HFFc6 (cell line): ENCODE results near the gene ACBD3. TPM values are rescaled to one million over a fixed set of nuclear protein-coding genes. Genes with fewer than 3 reads are reported as not detected.

Experiments used
- DNase-seq: peaks from one replicate; pipeline ENCODE4 v3.0.0-alpha.2; 2018
- H3K27ac Mint-ChIP-seq: 2 replicates; pipeline ENCODE4 v1.8.0; 2020; ENCODE audit warnings: mild to moderate bottlenecking, mixed read lengths
- H3K27me3 Mint-ChIP-seq: 2 replicates; pipeline ENCODE4 v1.8.0; 2021; ENCODE audit warnings: mild to moderate bottlenecking, moderate library complexity, mixed read lengths; ENCODE audit not compliant: insufficient read depth
- H3K36me3 Mint-ChIP-seq: 2 replicates; pipeline ENCODE4 v1.8.0; 2021; ENCODE audit warnings: low read depth, mixed read lengths
- H3K4me1 Mint-ChIP-seq: 2 replicates; pipeline ENCODE4 v1.8.0; 2020; ENCODE audit warnings: low read depth, mixed read lengths
- H3K4me3 Mint-ChIP-seq: 2 replicates; pipeline ENCODE4 v1.8.0; 2020; ENCODE audit warnings: mild to moderate bottlenecking, moderate library complexity, mixed read lengths
- H3K9me3 Mint-ChIP-seq: 2 replicates; pipeline ENCODE4 v1.8.0; 2020; ENCODE audit warnings: mild to moderate bottlenecking, mixed read lengths
- total RNA-seq, 6 experiments: library from RNA; stranded (reverse); fragmentation: NEBNext Ultra II Directional; extraction: Animal tissue kit (Norgen Biotek cat#: 25700); gene quantifications; 2 replicates in 1 of 6; 3 replicates in 5 of 6; pipeline ENCODE4 v1.2.3, GENCODE V29; 2021
- TF ChIP-seq, protein P1 (sequence below): fragments of 200-600 bp; sonication (generic); IDR thresholded peaks from 2 replicates; pipeline ENCODE4 v1.5.0; 2021; ENCODE audit warnings: antibody characterized with exemption, mild to moderate bottlenecking

The ACBD3 gene
- total RNA-seq, 6 experiments from 2014 or later = 63.9 to 72.8 (median 70.5) TPM

DNA sequence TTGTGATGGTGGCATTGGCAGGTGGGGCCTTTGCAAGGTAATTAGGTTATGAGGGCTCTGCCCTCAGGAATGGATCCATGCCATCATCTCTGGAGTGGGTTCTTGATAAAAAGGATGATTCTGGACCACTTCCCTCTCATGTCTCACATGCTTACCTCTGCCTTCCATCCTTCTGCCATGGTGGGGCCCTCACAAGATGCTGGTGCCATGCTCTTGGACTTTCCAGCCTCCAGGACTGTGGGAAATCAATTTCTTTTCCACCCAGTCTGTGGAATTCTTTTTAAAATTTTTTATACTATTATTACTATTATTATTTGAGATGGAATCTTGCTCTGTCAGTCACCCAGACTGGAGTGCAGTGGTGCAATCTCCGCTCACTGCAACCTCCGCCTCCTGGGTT lies 57.3 kb downstream of the ACBD3 start:
- peaks cover 28% of the 10 kb centered on the region for H3K4me1 Mint-ChIP-seq
- peaks cover 8% of the 10 kb centered on the region for H3K27me3 Mint-ChIP-seq
- TF ChIP-seq, protein P1, sequence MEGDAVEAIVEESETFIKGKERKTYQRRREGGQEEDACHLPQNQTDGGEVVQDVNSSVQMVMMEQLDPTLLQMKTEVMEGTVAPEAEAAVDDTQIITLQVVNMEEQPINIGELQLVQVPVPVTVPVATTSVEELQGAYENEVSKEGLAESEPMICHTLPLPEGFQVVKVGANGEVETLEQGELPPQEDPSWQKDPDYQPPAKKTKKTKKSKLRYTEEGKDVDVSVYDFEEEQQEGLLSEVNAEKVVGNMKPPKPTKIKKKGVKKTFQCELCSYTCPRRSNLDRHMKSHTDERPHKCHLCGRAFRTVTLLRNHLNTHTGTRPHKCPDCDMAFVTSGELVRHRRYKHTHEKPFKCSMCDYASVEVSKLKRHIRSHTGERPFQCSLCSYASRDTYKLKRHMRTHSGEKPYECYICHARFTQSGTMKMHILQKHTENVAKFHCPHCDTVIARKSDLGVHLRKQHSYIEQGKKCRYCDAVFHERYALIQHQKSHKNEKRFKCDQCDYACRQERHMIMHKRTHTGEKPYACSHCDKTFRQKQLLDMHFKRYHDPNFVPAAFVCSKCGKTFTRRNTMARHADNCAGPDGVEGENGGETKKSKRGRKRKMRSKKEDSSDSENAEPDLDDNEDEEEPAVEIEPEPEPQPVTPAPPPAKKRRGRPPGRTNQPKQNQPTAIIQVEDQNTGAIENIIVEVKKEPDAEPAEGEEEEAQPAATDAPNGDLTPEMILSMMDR = no peak
- H3K36me3 Mint-ChIP-seq = no peaks in the 10 kb centered on the region
- no peak overlapping the region for H3K4me3 Mint-ChIP-seq
- DNase-seq = no peak
- no peaks in the 10 kb centered on the region for H3K9me3 Mint-ChIP-seq
- H3K27ac Mint-ChIP-seq = no peak overlapping the region

DNA sequence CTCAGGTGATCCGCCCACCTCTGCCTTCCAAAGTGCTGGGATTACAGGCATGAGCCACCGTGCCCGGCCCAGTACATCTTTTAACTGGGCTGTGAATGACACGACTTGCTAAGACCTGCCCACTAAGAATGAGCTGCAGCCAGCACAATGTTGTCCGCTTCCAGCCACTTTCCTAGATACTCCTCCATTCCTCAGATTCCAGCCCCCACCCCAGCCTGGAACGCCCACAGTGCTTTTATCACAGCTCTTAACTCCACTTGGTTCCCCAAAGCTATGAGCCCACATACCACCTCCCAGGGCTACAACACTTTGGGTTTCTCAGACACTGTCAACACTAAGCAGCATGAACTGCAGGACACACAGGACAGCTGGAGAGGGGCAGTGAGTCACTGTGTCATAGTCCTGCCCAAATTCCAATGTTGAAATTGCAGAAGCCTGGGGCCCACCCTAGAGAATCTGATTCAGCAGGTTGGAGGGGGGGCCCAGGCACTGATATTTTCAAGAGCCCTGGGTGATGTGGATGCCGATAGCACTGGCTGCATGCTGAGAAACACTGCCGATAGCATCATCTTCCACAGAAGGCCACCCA lies 58.0 kb downstream of the ACBD3 start:
- TF ChIP-seq, protein P1 = no peak
- peaks cover 35% of the 10 kb centered on the region for H3K4me1 Mint-ChIP-seq
- peak overlapping the region; percentile 20 for H3K27ac Mint-ChIP-seq
- peak; percentile 65 for DNase-seq
- no peaks in the 10 kb centered on the region for H3K36me3 Mint-ChIP-seq
- H3K27me3 Mint-ChIP-seq = peaks cover 6% of the 10 kb centered on the region
- H3K4me3 Mint-ChIP-seq = peak overlapping the region; percentile 32
- H3K9me3 Mint-ChIP-seq = no peaks in the 10 kb centered on the region

DNA sequence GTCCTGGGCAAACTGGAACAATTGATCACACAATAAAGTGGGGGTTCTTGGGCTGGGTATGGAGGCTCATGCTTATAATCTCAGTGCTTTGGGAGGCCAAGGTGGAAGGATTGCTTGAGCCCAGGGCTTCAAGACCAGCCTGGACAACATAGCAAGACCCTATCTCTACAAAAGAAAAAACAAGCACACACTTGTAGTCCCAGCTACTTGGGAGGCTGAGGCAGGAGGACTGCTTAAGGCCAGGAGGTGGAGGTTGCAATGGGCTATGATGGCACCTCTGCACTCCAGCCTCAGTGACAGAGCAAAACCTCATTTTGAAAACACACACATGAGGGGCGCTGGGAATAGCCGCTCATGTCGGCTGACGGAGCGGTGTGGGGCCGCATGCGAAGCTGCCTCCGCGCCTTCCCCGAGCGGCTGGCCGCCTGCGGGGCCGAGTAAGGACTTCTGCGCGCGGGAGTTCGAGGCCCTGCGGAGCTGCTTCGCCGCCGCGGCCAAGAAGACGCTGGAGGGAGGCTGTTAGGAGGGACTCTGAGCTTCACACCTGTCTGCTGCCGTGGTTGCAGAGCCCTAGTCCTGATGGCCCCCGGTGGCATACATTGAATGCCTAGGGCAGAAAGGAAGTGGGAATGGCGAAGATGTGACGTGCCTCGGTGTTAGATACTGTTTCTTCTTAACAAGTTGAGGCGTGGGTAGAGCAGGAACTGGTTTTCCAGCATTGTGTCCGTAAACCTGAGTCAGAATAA lies 59.5 kb downstream of the ACBD3 start:
- no peak overlapping the region for H3K4me3 Mint-ChIP-seq
- H3K4me1 Mint-ChIP-seq = peaks cover 44% of the 10 kb centered on the region
- H3K27ac Mint-ChIP-seq = no peak overlapping the region
- TF ChIP-seq, protein P1 = no peak
- no peaks in the 10 kb centered on the region for H3K9me3 Mint-ChIP-seq
- H3K36me3 Mint-ChIP-seq = no peaks in the 10 kb centered on the region
- no peak for DNase-seq
- no peaks in the 10 kb centered on the region; the same call in 1 of the 2 replicates for H3K27me3 Mint-ChIP-seq

DNA sequence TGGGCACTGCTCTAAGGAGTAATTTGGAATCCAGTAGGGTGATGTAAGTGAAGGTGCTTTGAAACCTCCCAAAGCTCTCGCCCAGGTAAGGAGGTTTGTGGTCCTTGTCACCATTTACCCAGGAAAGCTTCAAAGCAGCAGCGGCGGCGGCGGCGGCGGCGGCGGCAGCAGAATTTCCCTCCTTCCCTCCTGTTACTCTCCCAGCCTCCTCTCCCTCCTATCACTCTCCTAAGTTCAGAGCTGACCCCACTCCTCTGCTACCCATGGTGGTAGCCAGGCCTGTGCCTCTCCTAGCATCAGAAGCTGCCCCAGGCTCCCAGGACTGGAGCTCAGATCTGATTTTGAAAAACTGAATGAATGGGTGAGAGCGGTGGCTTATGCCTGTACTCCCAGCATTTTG lies 60.7 kb downstream of the ACBD3 start:
- Mint-ChIP-seq H3K4me3 (no peak overlapping the region), H3K36me3 (no peaks in the 10 kb centered on the region), H3K27me3 (no peaks in the 10 kb centered on the region; the same call in 1 of the 2 replicates), H3K4me1 (peaks cover 44% of the 10 kb centered on the region), H3K27ac (no peak overlapping the region), H3K9me3 (no peaks in the 10 kb centered on the region)
- TF ChIP-seq, protein P1 = no peak
- DNase-seq = no peak

DNA sequence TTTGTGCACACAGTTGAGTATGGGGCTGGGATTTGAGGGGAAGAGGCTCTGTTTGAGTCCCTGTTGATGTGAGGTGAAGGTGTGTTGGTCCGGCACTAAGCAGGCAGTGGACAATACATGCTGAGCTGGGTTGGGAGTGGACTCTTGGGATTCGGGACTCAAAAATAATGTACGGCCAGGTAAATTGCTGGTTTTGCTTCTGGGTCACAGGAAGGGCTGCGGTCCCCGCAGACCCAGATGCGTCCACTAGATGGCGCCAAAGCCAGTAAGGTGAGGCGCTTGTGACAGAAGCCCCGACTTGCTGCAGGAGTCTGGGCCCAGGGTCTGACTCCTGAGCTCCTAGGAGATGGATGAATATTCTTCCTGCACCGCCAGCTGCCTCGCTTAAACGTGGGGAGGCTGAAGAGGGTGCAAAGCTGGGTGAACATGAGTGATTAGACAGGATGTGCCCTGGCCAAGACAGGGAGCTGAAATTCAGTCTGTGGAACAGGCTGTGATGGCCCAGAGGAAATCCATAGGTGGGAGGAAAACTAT lies 61.4 kb downstream of the ACBD3 start:
- DNase-seq = peak; percentile 59
- Mint-ChIP-seq H3K4me1 (peaks cover 44% of the 10 kb centered on the region), H3K27ac (no peak overlapping the region), H3K9me3 (no peaks in the 10 kb centered on the region), H3K36me3 (no peaks in the 10 kb centered on the region), H3K4me3 (no peak overlapping the region), H3K27me3 (no peaks in the 10 kb centered on the region; the same call in 1 of the 2 replicates)
- TF ChIP-seq, protein P1 = peak; percentile 98
